OCI-LY1 (cell line): ENCODE measurements around the gene PDE2A.

Experiments used
- EZH2 ChIP-seq: fragments of 200-600 bp; sonication (generic), shearing (Covaris generic); IDR thresholded peaks from 2 replicates; pipeline ENCODE4 v1.8.0; 2017; ENCODE audit warnings: borderline replicate concordance, mixed run types, mild to moderate bottlenecking, antibody characterized with exemption, low read length, moderate library complexity, mixed read lengths
- TF ChIP-seq, protein P1 (sequence below): fragments of 200-600 bp; sonication (generic), shearing (Covaris generic); IDR thresholded peaks from 2 replicates; pipeline ENCODE4 v1.5.1; 2017; ENCODE audit warnings: mild to moderate bottlenecking, antibody characterized with exemption, low read length, moderate library complexity, mixed read lengths

- TF ChIP-seq, protein P1, sequence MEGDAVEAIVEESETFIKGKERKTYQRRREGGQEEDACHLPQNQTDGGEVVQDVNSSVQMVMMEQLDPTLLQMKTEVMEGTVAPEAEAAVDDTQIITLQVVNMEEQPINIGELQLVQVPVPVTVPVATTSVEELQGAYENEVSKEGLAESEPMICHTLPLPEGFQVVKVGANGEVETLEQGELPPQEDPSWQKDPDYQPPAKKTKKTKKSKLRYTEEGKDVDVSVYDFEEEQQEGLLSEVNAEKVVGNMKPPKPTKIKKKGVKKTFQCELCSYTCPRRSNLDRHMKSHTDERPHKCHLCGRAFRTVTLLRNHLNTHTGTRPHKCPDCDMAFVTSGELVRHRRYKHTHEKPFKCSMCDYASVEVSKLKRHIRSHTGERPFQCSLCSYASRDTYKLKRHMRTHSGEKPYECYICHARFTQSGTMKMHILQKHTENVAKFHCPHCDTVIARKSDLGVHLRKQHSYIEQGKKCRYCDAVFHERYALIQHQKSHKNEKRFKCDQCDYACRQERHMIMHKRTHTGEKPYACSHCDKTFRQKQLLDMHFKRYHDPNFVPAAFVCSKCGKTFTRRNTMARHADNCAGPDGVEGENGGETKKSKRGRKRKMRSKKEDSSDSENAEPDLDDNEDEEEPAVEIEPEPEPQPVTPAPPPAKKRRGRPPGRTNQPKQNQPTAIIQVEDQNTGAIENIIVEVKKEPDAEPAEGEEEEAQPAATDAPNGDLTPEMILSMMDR: no peak
- TF ChIP-seq EZH2: no peak
Observed at GRCh38 chr11:72707032-72707431, 32.8 kb upstream of the PDE2A start.
